Upper lobe of left lung (tissue), 4 donors: ENCODE results near the gene TSHZ2.

Experiments
- EP300 ChIP-seq, 4 donors: sonication (generic); formaldehyde crosslinking; IDR thresholded peaks; one replicate each; pipeline ENCODE4 v1.5.1; 2017; ENCODE audit warnings: antibody characterized with exemption in 4 of 4, control low read depth in 2 of 4
- POLR2A ChIP-seq, 4 donors: fragments of 450-650 bp; IDR thresholded peaks; one replicate each; pipeline ENCODE4 v1.5.1; 2016 to 2017; ENCODE audit warnings: antibody characterized with exemption in 4 of 4, mild to moderate bottlenecking in 2 of 4
- TF ChIP-seq, protein P1 (sequence below), 6 experiments: fragments of 450-650 bp in 4 of 6; fragments of 200-600 bp in 2 of 6; sonication (generic) in 2 of 6; IDR thresholded peaks; one replicate each; pipeline ENCODE4 v1.5.1; 2016 to 2019; ENCODE audit warnings: antibody characterized with exemption in 6 of 6

DNA sequence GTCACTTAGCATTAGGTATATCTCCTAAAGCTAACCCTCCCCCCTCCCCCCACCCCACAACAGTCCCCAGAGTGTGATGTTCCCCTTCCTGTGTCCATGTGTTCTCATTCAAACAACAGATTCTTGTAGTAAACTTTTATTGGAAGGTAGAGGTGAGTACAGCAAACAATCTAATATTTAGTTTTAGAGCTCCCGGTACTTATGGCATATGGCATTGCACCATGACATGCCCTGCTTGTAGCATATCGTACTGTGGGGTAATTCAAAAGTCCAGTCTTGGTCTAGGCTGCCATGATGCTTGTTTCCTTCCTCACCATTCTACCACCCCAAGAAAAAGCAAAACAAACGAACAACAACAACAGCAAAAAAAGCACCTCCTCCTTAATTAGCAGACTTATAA lies 332.0 kb downstream of the TSHZ2 start:
- TF ChIP-seq, protein P1, sequence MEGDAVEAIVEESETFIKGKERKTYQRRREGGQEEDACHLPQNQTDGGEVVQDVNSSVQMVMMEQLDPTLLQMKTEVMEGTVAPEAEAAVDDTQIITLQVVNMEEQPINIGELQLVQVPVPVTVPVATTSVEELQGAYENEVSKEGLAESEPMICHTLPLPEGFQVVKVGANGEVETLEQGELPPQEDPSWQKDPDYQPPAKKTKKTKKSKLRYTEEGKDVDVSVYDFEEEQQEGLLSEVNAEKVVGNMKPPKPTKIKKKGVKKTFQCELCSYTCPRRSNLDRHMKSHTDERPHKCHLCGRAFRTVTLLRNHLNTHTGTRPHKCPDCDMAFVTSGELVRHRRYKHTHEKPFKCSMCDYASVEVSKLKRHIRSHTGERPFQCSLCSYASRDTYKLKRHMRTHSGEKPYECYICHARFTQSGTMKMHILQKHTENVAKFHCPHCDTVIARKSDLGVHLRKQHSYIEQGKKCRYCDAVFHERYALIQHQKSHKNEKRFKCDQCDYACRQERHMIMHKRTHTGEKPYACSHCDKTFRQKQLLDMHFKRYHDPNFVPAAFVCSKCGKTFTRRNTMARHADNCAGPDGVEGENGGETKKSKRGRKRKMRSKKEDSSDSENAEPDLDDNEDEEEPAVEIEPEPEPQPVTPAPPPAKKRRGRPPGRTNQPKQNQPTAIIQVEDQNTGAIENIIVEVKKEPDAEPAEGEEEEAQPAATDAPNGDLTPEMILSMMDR (IDR thresholded peaks at IDR 0.05), result no peak
- TF ChIP-seq EP300 (IDR thresholded peaks at IDR 0.05) (no peak), POLR2A (IDR thresholded peaks at IDR 0.05) (no peak)
